MCF 10A (cell line): ENCODE results near the gene SIT1. TPM values are rescaled to one million over a fixed set of nuclear protein-coding genes. Genes with fewer than 3 reads are reported as not detected.

ENCODE experiments used
- BruUV-seq: library from RNA; stranded (reverse); fragments of 400-500 nt; replicated peaks from 2 replicates; lab custom pipeline; 2021; lab: Mats Ljungman, UMichigan
- CTCF ChIA-PET: fragments of 300-600 bp; sonication (Branson Sonifier 250); formaldehyde crosslinking; extraction: SDS; loops from one replicate; lab custom pipeline; 2021; ENCODE audit warnings: antibody characterized with exemption, inconsistent platforms; lab: Yijun Ruan, JAX
- POLR2A ChIA-PET: fragments of 300-600, 350-650 bp; sonication (Branson Sonifier 250); formaldehyde crosslinking; extraction: SDS; loops from one replicate; lab custom pipeline; 2020; ENCODE audit warnings: antibody characterized with exemption, inconsistent platforms; lab: Yijun Ruan, JAX
- DNase-seq: peaks from one replicate; pipeline ENCODE4 v3.0.0-alpha.2; 2018; ENCODE audit not compliant: unreplicated experiment
- H3K27ac Mint-ChIP-seq: one replicate; pipeline ENCODE4 v1.8.0; 2022; ENCODE audit warnings: mild to moderate bottlenecking, low read depth, mixed read lengths; ENCODE audit not compliant: unreplicated experiment
- H3K27me3 Mint-ChIP-seq: one replicate; pipeline ENCODE4 v1.8.0; 2022; ENCODE audit warnings: mixed read lengths; ENCODE audit not compliant: insufficient read depth, unreplicated experiment
- H3K36me3 Mint-ChIP-seq: one replicate; pipeline ENCODE4 v1.8.0; 2022; ENCODE audit warnings: mild to moderate bottlenecking, moderate library complexity, mixed read lengths; ENCODE audit not compliant: insufficient read depth, unreplicated experiment
- H3K4me1 Mint-ChIP-seq: one replicate; pipeline ENCODE4 v1.8.0; 2022; ENCODE audit warnings: mixed read lengths; ENCODE audit not compliant: insufficient read depth, unreplicated experiment
- H3K4me3 Mint-ChIP-seq: one replicate; pipeline ENCODE4 v1.8.0; 2022; ENCODE audit warnings: mild to moderate bottlenecking, moderate library complexity, mixed read lengths; ENCODE audit not compliant: unreplicated experiment
- H3K9me3 Mint-ChIP-seq: one replicate; pipeline ENCODE4 v1.8.0; 2022; ENCODE audit warnings: mixed read lengths; ENCODE audit not compliant: unreplicated experiment
- intact Hi-C: fragments of 100-400 bp; cut with micrococcal nuclease; formaldehyde crosslinking; loops from 2 replicates; pipeline ENCODE4 v1.14.1; 2022
- microRNA-seq: library from miRNA; unstranded; fragments of <30 nt; microRNA quantifications from one replicate; pipeline ENCODE4 v1.2.0, GENCODE V29; 2022
- total RNA-seq: library from RNA; stranded (reverse); gene quantifications from 2 replicates; pipeline ENCODE4 v1.2.3, GENCODE V29; 2022
- TF ChIP-seq, protein P1 (sequence below): fragments of 200-600 bp; IDR thresholded peaks from one replicate; pipeline ENCODE4 v1.8.0; 2022; ENCODE audit warnings: antibody characterized with exemption, mild to moderate bottlenecking; ENCODE audit not compliant: unreplicated experiment

SIT1 gene
- total RNA-seq, 1 experiment from 2014 or later, result not detected

DNA sequence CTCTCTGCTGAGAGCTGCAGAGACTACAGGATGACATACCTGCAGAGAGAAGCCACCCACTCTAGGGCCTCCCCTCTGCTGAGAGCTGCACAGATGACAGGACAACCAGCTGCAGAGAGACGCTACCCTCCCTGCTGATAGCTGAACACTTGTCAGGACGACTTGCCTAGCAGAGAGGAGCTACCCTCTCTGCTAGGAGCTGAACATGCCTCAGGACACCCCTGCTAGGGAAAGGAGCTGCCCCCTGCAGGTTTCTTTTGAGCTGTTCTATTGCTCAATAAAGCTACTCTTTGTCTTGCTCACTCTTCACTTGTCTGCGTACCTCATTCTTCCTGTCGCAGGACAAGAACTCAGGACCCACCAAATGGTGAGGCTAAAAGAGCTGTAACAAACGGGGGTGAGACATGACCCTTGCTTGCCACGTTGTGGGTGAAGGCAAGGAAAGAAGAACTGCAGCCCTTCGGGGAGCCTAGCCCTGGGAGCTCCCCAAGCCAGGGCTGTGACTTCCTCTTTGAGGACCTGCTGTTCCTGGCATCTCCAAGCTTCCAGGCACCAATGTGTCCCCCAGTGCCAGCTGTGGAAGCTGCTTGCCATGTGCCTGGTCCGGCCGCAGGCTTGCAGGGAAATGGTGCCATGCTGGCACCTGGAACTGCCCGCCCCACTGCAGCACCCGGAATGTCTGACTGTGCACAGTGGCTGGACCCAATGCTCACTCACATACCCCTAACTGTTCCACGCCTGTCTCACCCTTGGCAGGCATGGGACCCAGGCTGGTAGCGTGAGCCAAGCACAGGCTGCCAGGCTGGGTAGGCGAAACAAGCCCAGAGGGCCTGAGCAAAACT lies 50.7 kb downstream of the SIT1 start:
- H3K36me3 Mint-ChIP-seq, result peaks cover 6% of the 10 kb centered on the region
- peak; percentile 9 for DNase-seq
- no peaks in the 10 kb centered on the region for H3K9me3 Mint-ChIP-seq
- TF ChIP-seq, protein P1, sequence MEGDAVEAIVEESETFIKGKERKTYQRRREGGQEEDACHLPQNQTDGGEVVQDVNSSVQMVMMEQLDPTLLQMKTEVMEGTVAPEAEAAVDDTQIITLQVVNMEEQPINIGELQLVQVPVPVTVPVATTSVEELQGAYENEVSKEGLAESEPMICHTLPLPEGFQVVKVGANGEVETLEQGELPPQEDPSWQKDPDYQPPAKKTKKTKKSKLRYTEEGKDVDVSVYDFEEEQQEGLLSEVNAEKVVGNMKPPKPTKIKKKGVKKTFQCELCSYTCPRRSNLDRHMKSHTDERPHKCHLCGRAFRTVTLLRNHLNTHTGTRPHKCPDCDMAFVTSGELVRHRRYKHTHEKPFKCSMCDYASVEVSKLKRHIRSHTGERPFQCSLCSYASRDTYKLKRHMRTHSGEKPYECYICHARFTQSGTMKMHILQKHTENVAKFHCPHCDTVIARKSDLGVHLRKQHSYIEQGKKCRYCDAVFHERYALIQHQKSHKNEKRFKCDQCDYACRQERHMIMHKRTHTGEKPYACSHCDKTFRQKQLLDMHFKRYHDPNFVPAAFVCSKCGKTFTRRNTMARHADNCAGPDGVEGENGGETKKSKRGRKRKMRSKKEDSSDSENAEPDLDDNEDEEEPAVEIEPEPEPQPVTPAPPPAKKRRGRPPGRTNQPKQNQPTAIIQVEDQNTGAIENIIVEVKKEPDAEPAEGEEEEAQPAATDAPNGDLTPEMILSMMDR, result no peak
- no peak overlapping the region for H3K4me3 Mint-ChIP-seq
- no peak overlapping the region for H3K27ac Mint-ChIP-seq
- peaks cover 22% of the 10 kb centered on the region for H3K4me1 Mint-ChIP-seq
- ChIA-PET CTCF (interaction anchor here (0.6 to 2.5 kb wide), 8 partner anchors 12 to 97 kb away, joined by 3 to 8 read pairs (median 4); no protein-coding TSS in a partner anchor), POLR2A (interaction anchor here (0.7 to 0.8 kb wide), 2 partner anchors 18 to 529 kb away, joined by 4 read pairs; no protein-coding TSS in a partner anchor)
- BruUV-seq, result no TSS peak
- no peaks in the 10 kb centered on the region for H3K27me3 Mint-ChIP-seq
- intact Hi-C loops, result loop anchor here (5.0 to 10.0 kb wide), 2 partner anchors 57 to 485 kb away; partner anchors contain the start of genes ATOSB, CCDC107 and RMRP

Small RNA genes within 50 kb of the gene (microRNA-seq; reads per million reads assigned to microRNA genes)
- gene MIR4667, result 1.1 reads per million

Other genes with a start within 250 kb of the SIT1 start
- 27.8 and 30.5 TPM in 2 replicates for gene RUSC2, start 160.8 kb downstream of the SIT1 start, total RNA-seq
- gene TESK1, start 45.7 kb downstream of the SIT1 start, total RNA-seq, result 32.1 and 41.9 TPM in 2 replicates
- 1.6 and 1.8 TPM in 2 replicates for gene CD72, start 32.5 kb downstream of the SIT1 start, total RNA-seq
- gene RMRP, start 7.1 kb upstream of the SIT1 start, total RNA-seq, result 13,245 and 17,503 TPM in 2 replicates
- 10.6 and 12.5 TPM in 2 replicates for gene CCDC107, start 7.4 kb upstream of the SIT1 start, total RNA-seq
- 2.9 and 5.1 TPM in 2 replicates for gene ARHGEF39, start 14.3 kb upstream of the SIT1 start, total RNA-seq
- not detected in 2 replicates for gene CA9, start 23.0 kb upstream of the SIT1 start, total RNA-seq
- 161 and 207 TPM in 2 replicates for gene TPM2, start 39.0 kb upstream of the SIT1 start, total RNA-seq
- gene TLN1, start 81.3 kb upstream of the SIT1 start, total RNA-seq, result 224 and 256 TPM in 2 replicates
- 58.7 and 66.2 TPM in 2 replicates for gene CREB3, start 81.7 kb upstream of the SIT1 start, total RNA-seq
- gene GBA2, start 98.3 kb upstream of the SIT1 start, total RNA-seq, result 51.3 and 55.2 TPM in 2 replicates
- gene RGP1, start 98.4 kb upstream of the SIT1 start, total RNA-seq, result 33.8 and 35.8 TPM in 2 replicates
- gene MSMP, start 103.3 kb upstream of the SIT1 start, total RNA-seq, result not detected in 2 replicates
- gene NPR2, start 140.7 kb upstream of the SIT1 start, total RNA-seq, result 5.7 and 10.0 TPM in 2 replicates
- 0.37 and 1.1 TPM in 2 replicates for gene SPAG8, start 161.3 kb upstream of the SIT1 start, total RNA-seq
- 45.4 and 48.2 TPM in 2 replicates for gene HINT2, start 164.1 kb upstream of the SIT1 start, total RNA-seq
- gene FAM221B, start 177.8 kb upstream of the SIT1 start, total RNA-seq, result not detected in 2 replicates
- gene TMEM8B, start 178.3 kb upstream of the SIT1 start, total RNA-seq, result 4.6 and 7.0 TPM in 2 replicates
- gene OR13J1, start 219.5 kb upstream of the SIT1 start, total RNA-seq, result not detected in 2 replicates